IMR-90 (cell line): ENCODE results near the gene MNAT1. TPM values are rescaled to one million over a fixed set of nuclear protein-coding genes. Genes with fewer than 3 reads are reported as not detected.

ENCODE experiments used
- ATAC-seq: fragments of 200-7000 bp; cut with Tn5 transposase; 2 replicates; pipeline ENCODE4 v1.9.1; 2020; ENCODE audit warnings: low read depth, mild to moderate bottlenecking, moderate library complexity
- BruUV-seq: library from RNA; stranded (reverse); fragments of 400-500 nt; replicated peaks from 2 replicates; lab custom pipeline; 2021; lab: Mats Ljungman, UMichigan
- CTCF ChIA-PET: fragments of 300-600 bp; formaldehyde crosslinking; extraction: SDS; loops from one replicate; lab custom pipeline; 2021; ENCODE audit warnings: antibody characterized with exemption; lab: Yijun Ruan, JAX
- POLR2A ChIA-PET: fragments of 300-600 bp; sonication (Branson Sonifier 250); formaldehyde crosslinking; loops from one replicate; lab custom pipeline; 2022; ENCODE audit warnings: antibody characterized with exemption; ENCODE audit not compliant: unreplicated experiment; lab: Charles Lee
- DNase-seq: peaks from one replicate; pipeline ENCODE4 v3.0.0; 2013
- H2AFZ ChIP-seq: replicated peaks from 2 replicates; pipeline ENCODE3; 2013; ENCODE audit warnings: low read length, mild to moderate bottlenecking; ENCODE audit not compliant: poor library complexity
- H2AK5ac ChIP-seq: 2 replicates; pipeline ENCODE4 v1.6.1; 2013; ENCODE audit warnings: low read depth, low read length, inconsistent platforms
- H2AK9ac ChIP-seq: replicated peaks from 2 replicates; pipeline ENCODE3; 2013; ENCODE audit warnings: mild to moderate bottlenecking, low read depth, low read length, moderate library complexity; ENCODE audit not compliant: poor library complexity
- H2BK120ac ChIP-seq: 2 replicates; pipeline ENCODE4 v1.6.1; 2013; ENCODE audit warnings: low read depth, low read length, inconsistent platforms
- H2BK15ac ChIP-seq: 3 replicates; pipeline ENCODE4 v1.6.1; 2013; ENCODE audit warnings: low read depth, low read length, inconsistent platforms
- H2BK20ac ChIP-seq: 2 replicates; pipeline ENCODE4 v1.6.1; 2013; ENCODE audit warnings: low read depth, mild to moderate bottlenecking, inconsistent platforms, low read length, moderate library complexity
- H2BK5ac ChIP-seq: 2 replicates; pipeline ENCODE4 v1.6.1; 2013; ENCODE audit warnings: mild to moderate bottlenecking, low read depth, low read length, inconsistent platforms; ENCODE audit not compliant: poor library complexity, severe bottlenecking
- H3K14ac ChIP-seq: replicated peaks from 2 replicates; pipeline ENCODE4 v1.6.1; 2013; ENCODE audit warnings: low read depth, low read length, inconsistent platforms
- H3K18ac ChIP-seq: 2 replicates; pipeline ENCODE4 v1.6.1; 2013; ENCODE audit warnings: low read depth, low read length, control low read depth
- H3K23ac ChIP-seq: 2 replicates; pipeline ENCODE4 v1.6.1; 2013; ENCODE audit warnings: low read depth, low read length, inconsistent platforms
- H3K27ac ChIP-seq: 2 replicates; pipeline ENCODE4 v1.5.1; 2013; ENCODE audit warnings: mild to moderate bottlenecking, control low read depth, low read length; ENCODE audit not compliant: insufficient read depth
- H3K27me3 ChIP-seq: 2 replicates; pipeline ENCODE4 v1.6.1; 2013; ENCODE audit warnings: low read length; ENCODE audit not compliant: control insufficient read depth, insufficient read depth
- H3K36me3 ChIP-seq: 2 replicates; pipeline ENCODE4 v1.6.1; 2013; ENCODE audit warnings: low read length, mixed read lengths; ENCODE audit not compliant: control insufficient read depth, insufficient read depth
- H3K4ac ChIP-seq: 2 replicates; pipeline ENCODE4 v1.6.1; 2013; ENCODE audit warnings: low read depth, low read length, inconsistent platforms
- H3K4me1 ChIP-seq: 2 replicates; pipeline ENCODE4 v1.6.1; 2013; ENCODE audit warnings: low read length, mixed read lengths; ENCODE audit not compliant: control insufficient read depth, insufficient read depth
- H3K4me2 ChIP-seq: 2 replicates; pipeline ENCODE4 v1.6.1; 2013; ENCODE audit warnings: low read depth, mild to moderate bottlenecking, control low read depth, low read length, moderate library complexity
- H3K4me3 ChIP-seq: 2 replicates; pipeline ENCODE4 v1.5.1; 2013; ENCODE audit warnings: low read depth, mild to moderate bottlenecking, control low read depth, low read length, moderate library complexity; ENCODE audit not compliant: insufficient read depth
- H3K56ac ChIP-seq: 2 replicates; pipeline ENCODE4 v1.6.1; 2013; ENCODE audit warnings: low read length, inconsistent platforms; ENCODE audit not compliant: insufficient read depth; ENCODE audit errors: extremely low read depth
- H3K79me1 ChIP-seq, 2 experiments: 2 replicates each; pipeline ENCODE4 v1.6.1; 2013; ENCODE audit warnings: low read length in 2 of 2, inconsistent platforms in 1 of 2, low read depth in 1 of 2
- H3K9ac ChIP-seq: 2 replicates; pipeline ENCODE4 v1.6.1; 2013; ENCODE audit warnings: low read depth, low read length, control low read depth
- H3K9me1 ChIP-seq: 2 replicates; pipeline ENCODE4 v1.6.1; 2013; ENCODE audit warnings: low read length, inconsistent platforms; ENCODE audit not compliant: insufficient read depth
- H3K9me3 ChIP-seq: 2 replicates; pipeline ENCODE4 v1.6.1; 2013; ENCODE audit warnings: low read length; ENCODE audit not compliant: control insufficient read depth, insufficient read depth
- H4K20me1 ChIP-seq: 2 replicates; pipeline ENCODE4 v1.6.1; 2013; ENCODE audit warnings: low read length, inconsistent platforms; ENCODE audit not compliant: insufficient read depth
- H4K5ac ChIP-seq: 2 replicates; pipeline ENCODE4 v1.6.1; 2013; ENCODE audit warnings: mild to moderate bottlenecking, low read depth, low read length, control low read depth
- H4K8ac ChIP-seq, 2 experiments: 2 replicates each; pipeline ENCODE4 v1.6.1; 2013; ENCODE audit warnings: low read depth in 2 of 2, low read length in 2 of 2, control low read depth in 1 of 2, inconsistent platforms in 1 of 2
- H4K91ac ChIP-seq: 2 replicates; pipeline ENCODE4 v1.6.1; 2013; ENCODE audit warnings: low read depth, low read length, inconsistent platforms; ENCODE audit not compliant: insufficient read depth
- BHLHE40 ChIP-seq: fragments of 150-350 bp; IDR thresholded peaks from 2 replicates; pipeline ENCODE4 v1.6.1; 2016; ENCODE audit warnings: mild to moderate bottlenecking, low read depth, low read length
- CEBPB ChIP-seq: IDR thresholded peaks from 2 replicates; pipeline ENCODE4 v1.6.1; 2012; ENCODE audit warnings: low read depth, low read length, improper control_type of control experiment
- CHD1 ChIP-seq: IDR thresholded peaks from 2 replicates; pipeline ENCODE4 v1.6.1; 2012; ENCODE audit warnings: low read depth, low read length, improper control_type of control experiment
- CTCF ChIP-seq: conservative IDR thresholded peaks from 2 replicates; pipeline ENCODE4 v1.5.1; 2012; ENCODE audit warnings: mild to moderate bottlenecking, low read depth, low read length, improper control_type of control experiment
- ELK1 ChIP-seq: fragments of 150-350 bp; IDR thresholded peaks from 2 replicates; pipeline ENCODE4 v1.6.1; 2016; ENCODE audit warnings: low read depth, mild to moderate bottlenecking, low read length, moderate library complexity, borderline replicate concordance
- FOS ChIP-seq: fragments of 150-350 bp; IDR thresholded peaks from 2 replicates; pipeline ENCODE4 v1.6.1; 2016; ENCODE audit warnings: low read depth, low read length
- MAFK ChIP-seq: IDR thresholded peaks from 2 replicates; pipeline ENCODE4 v1.6.1; 2012; ENCODE audit warnings: low read depth, low read length, improper control_type of control experiment
- MAZ ChIP-seq: IDR thresholded peaks from 2 replicates; pipeline ENCODE4 v1.6.1; 2012; ENCODE audit warnings: low read depth, mild to moderate bottlenecking, low read length, improper control_type of control experiment, moderate library complexity, borderline replicate concordance
- MXI1 ChIP-seq: IDR thresholded peaks from 2 replicates; pipeline ENCODE4 v1.6.1; 2012; ENCODE audit warnings: low read depth, mild to moderate bottlenecking, low read length, moderate library complexity, borderline replicate concordance
- NFE2L2 ChIP-seq: fragments of 150-350 bp; IDR thresholded peaks from 2 replicates; pipeline ENCODE4 v1.6.1; 2016; ENCODE audit warnings: low read depth, mild to moderate bottlenecking, low read length
- POLR2A ChIP-seq: IDR thresholded peaks from 2 replicates; pipeline ENCODE4 v1.6.1; 2012; ENCODE audit warnings: mild to moderate bottlenecking, low read depth, low read length
- RAD21 ChIP-seq: IDR thresholded peaks from 2 replicates; pipeline ENCODE4 v1.6.1; 2012; ENCODE audit warnings: low read length, improper control_type of control experiment
- RCOR1 ChIP-seq: IDR thresholded peaks from 2 replicates; pipeline ENCODE4 v1.6.1; 2012; ENCODE audit warnings: mild to moderate bottlenecking, low read length, improper control_type of control experiment; ENCODE audit not compliant: insufficient replicate concordance
- RFX5 ChIP-seq: IDR thresholded peaks from 2 replicates; pipeline ENCODE4 v1.8.0; 2012; ENCODE audit warnings: low read depth, mild to moderate bottlenecking, low read length, moderate library complexity
- SMC3 ChIP-seq: fragments of 150-350 bp; IDR thresholded peaks from 2 replicates; pipeline ENCODE4 v1.6.1; 2016; ENCODE audit warnings: low read depth, mild to moderate bottlenecking, antibody characterized with exemption, low read length, moderate library complexity
- USF2 ChIP-seq: fragments of 150-350 bp; IDR thresholded peaks from 2 replicates; pipeline ENCODE4 v1.6.1; 2017; ENCODE audit warnings: mild to moderate bottlenecking, antibody characterized with exemption, low read length, low read depth
- WGBS, 2 experiments: methylation state at CpG; one replicate each; pipeline versions ENCODE4 v1.1.5 to v1.1.7; 2013; ENCODE audit warnings: missing lambda C conversion rate in 2 of 2; ENCODE audit not compliant: insufficient read length in 1 of 2; ENCODE audit errors: extremely low coverage in 2 of 2; 5-methylcytosine and 5-hydroxymethylcytosine counted together
- dilution Hi-C: fragments of 300-500 bp; cut with HindIII; formaldehyde crosslinking; loops from one replicate; pipeline ENCODE4 v1.14.3; 2018; ENCODE audit warnings: low sequenced_read_pairs; ENCODE audit not compliant: unreplicated experiment
- in situ Hi-C: fragments of 300-500 bp; cut with MboI; formaldehyde crosslinking; loops from 3 replicates; pipeline ENCODE4 v1.14.3; 2019; ENCODE audit warnings: low sequenced_read_pairs, inconsistent platforms, mixed read lengths
- intact Hi-C: fragments of 100-400 bp; cut with micrococcal nuclease; formaldehyde crosslinking; loops from 2 replicates; pipeline ENCODE4 v1.10.0; 2022
- polyA plus RNA-seq, 3 experiments: library from polyadenylated mRNA; depleted of rRNA; stranded (reverse); fragments of >200 nt; gene quantifications; 2 replicates each; pipeline ENCODE4 v1.2.3, GENCODE V29; 2012; ENCODE audit warnings: low replicate concordance in 1 of 3
- total RNA-seq: library from RNA; depleted of rRNA; stranded (reverse); fragments of >200 nt; gene quantifications from 2 replicates; pipeline ENCODE4 v1.2.3, GENCODE V29; 2012

The MNAT1 gene
- total and polyA plus RNA-seq, 2 of the 4 experiments (the other 2 are of a cell fraction): 48.2 to 53.0 TPM

GRCh38 chr14:60800409-60800808, 65.8 kb downstream of the MNAT1 start:
- H3K9me1 ChIP-seq: 0 out of 2 replicates have a peak, but pooled peaks cover 5% of the 10 kb centered on the region
- no peak overlapping the region for H2AFZ ChIP-seq
- H3K14ac ChIP-seq: no peak overlapping the region
- no peak overlapping the region for H2BK120ac ChIP-seq
- ChIA-PET CTCF (no interaction called here), POLR2A (no interaction called here)
- no peak overlapping the region for H4K8ac ChIP-seq
- no peak overlapping the region for H3K18ac ChIP-seq
- H2BK20ac ChIP-seq: no peak overlapping the region
- no peak overlapping the region for H3K9ac ChIP-seq
- no TSS peak for BruUV-seq
- dilution Hi-C loops: no loop called here
- no peak overlapping the region for H3K27ac ChIP-seq
- no peak overlapping the region for H4K91ac ChIP-seq
- H3K36me3 ChIP-seq: peaks cover 2% of the 10 kb centered on the region; the same call in 1 of the 2 replicates
- WGBS, 2 experiments: no CpG with 5 or more reads among the region's 2 CpGs
- no peaks in the 10 kb centered on the region for H3K4me1 ChIP-seq
- DNase-seq: no peak
- H3K23ac ChIP-seq: no peak overlapping the region
- no peak overlapping the region for H2BK5ac ChIP-seq
- no peak overlapping the region for H2AK5ac ChIP-seq
- no peak for ATAC-seq
- H2BK15ac ChIP-seq: no peak overlapping the region
- H3K4me3 ChIP-seq: no peak overlapping the region
- intact Hi-C loops: no loop called here
- H3K4me2 ChIP-seq: no peak overlapping the region
- H4K5ac ChIP-seq: no peak overlapping the region
- TF ChIP-seq USF2 (no peak), RFX5 (no peak), RAD21 (no peak), MAFK (no peak), MAZ (no peak), MXI1 (no peak), SMC3 (no peak), POLR2A (no peak), NFE2L2 (no peak), RCOR1 (no peak), ELK1 (no peak), CHD1 (no peak), FOS (no peak), CEBPB (no peak), BHLHE40 (no peak), CTCF (no peak)
- no peak overlapping the region for H3K4ac ChIP-seq
- in situ Hi-C loops: no loop called here
- H3K27me3 ChIP-seq: no peaks in the 10 kb centered on the region
- no peaks in the 10 kb centered on the region for H3K9me3 ChIP-seq
- no peak overlapping the region for H3K56ac ChIP-seq
- peaks cover 5 to 16% of the 10 kb centered on the region in 2 experiments for H3K79me1 ChIP-seq
- no peaks in the 10 kb centered on the region for H4K20me1 ChIP-seq
- H2AK9ac ChIP-seq: no peak overlapping the region
